NOMO-1 (cell line): Measurements from ENCODE around the gene KCNK6.
"Not testable (repeated sequence)": the region's sequence is repeated elsewhere in the genome, so short reads cannot be mapped to it uniquely, and the experiment has no call there.

ENCODE experiments used
- DNase-seq, 2 experiments: peaks; one replicate each; lab custom pipeline; 2025; ENCODE audit not compliant: unreplicated experiment in 2 of 2; lab: John Stamatoyannopoulos, UW

KCNK6 gene

GRCh38 chr19:38360839-38361631 is 41.4 kb downstream of the KCNK6 start:
- no peak for DNase-seq

GRCh38 chr19:38361633-38362075 is 42.0 kb downstream of the KCNK6 start:
- peak; percentile 77 to 93 for DNase-seq

GRCh38 chr19:38362076-38362945 is 42.7 kb downstream of the KCNK6 start:
- peak; percentile 76 to 81 for DNase-seq

- not testable (repeated sequence) for DNase-seq
These were observed 43.5 kb downstream of the KCNK6 start for GRCh38 chr19:38362946-38363688.

GRCh38 chr19:38367041-38367440 is 47.4 kb downstream of the KCNK6 start:
- DNase-seq = no peak

- no peak for DNase-seq
These were observed 49.9 kb downstream of the KCNK6 start for GRCh38 chr19:38369584-38369983.

- DNase-seq = no peak
These were observed 50.7 kb downstream of the KCNK6 start for GRCh38 chr19:38370299-38370698.

- no peak for DNase-seq
These were observed 51.4 kb downstream of the KCNK6 start for GRCh38 chr19:38371081-38371480.

GRCh38 chr19:38373907-38374331 is 54.3 kb downstream of the KCNK6 start:
- no peak for DNase-seq

- DNase-seq = peak; percentile 99 to 100
These were observed 54.9 kb downstream of the KCNK6 start, which contains the start of gene PSMD8 for GRCh38 chr19:38374332-38375097. Gene PSMD8, plus strand, starts transcription at chr19:38374571. Its CDS starts 31 bp downstream, at chr19:38374602.

- DNase-seq = peak in 1 of 2 experiments; percentile 58
These were observed 55.5 kb downstream of the KCNK6 start for GRCh38 chr19:38375098-38375493.

GRCh38 chr19:38375748-38376147 is 56.1 kb downstream of the KCNK6 start:
- DNase-seq = no peak

GRCh38 chr19:38376576-38376975 is 56.9 kb downstream of the KCNK6 start:
- no peak for DNase-seq

- no peak for DNase-seq
These were observed 57.4 kb downstream of the KCNK6 start for GRCh38 chr19:38377052-38377451.

GRCh38 chr19:38378866-38379265 is 59.2 kb downstream of the KCNK6 start:
- no peak for DNase-seq

- no peak for DNase-seq
These were observed 61.5 kb downstream of the KCNK6 start for GRCh38 chr19:38381138-38381537.
